Lung (tissue), 12 donors: ENCODE results near the gene TRABD2B. TPM values are rescaled to one million over a fixed set of nuclear protein-coding genes. Genes with fewer than 3 reads are reported as not detected.

Source experiments
- ATAC-seq: fragments of 200-7000 bp; cut with Tn5 transposase; one replicate; pipeline ENCODE4 v1.9.1; 2020; ENCODE audit warnings: moderate number of reproducible peaks; ENCODE audit not compliant: insufficient read depth, low FRiP score
- DNase-seq, 3 donors: peaks; one replicate each; pipeline ENCODE4 v3.0.0-alpha.2; 2013 to 2017
- H3K27ac ChIP-seq, 2 donors: one replicate each; pipeline ENCODE4 v1.5.1; 2013; ENCODE audit warnings: mild to moderate bottlenecking in 2 of 2, moderate library complexity in 2 of 2, control low read depth in 1 of 2, inconsistent platforms in 1 of 2, low read depth in 1 of 2, low read length in 1 of 2
- H3K27me3 ChIP-seq, 3 donors: one replicate each; pipeline ENCODE4 v1.5.1; 2013; ENCODE audit warnings: low read length in 2 of 3; ENCODE audit not compliant: control insufficient read depth in 3 of 3, insufficient read depth in 3 of 3
- H3K36me3 ChIP-seq, 4 donors: one replicate each; pipeline ENCODE4 v1.5.1; 2013; ENCODE audit warnings: low read length in 4 of 4, mild to moderate bottlenecking in 1 of 4, moderate library complexity in 1 of 4; ENCODE audit not compliant: control insufficient read depth in 4 of 4, insufficient read depth in 4 of 4
- H3K4me1 ChIP-seq, 5 donors: one replicate each; pipeline ENCODE4 v1.5.1; 2013; ENCODE audit warnings: low read length in 5 of 5, mild to moderate bottlenecking in 2 of 5, moderate library complexity in 1 of 5; ENCODE audit not compliant: control insufficient read depth in 5 of 5, insufficient read depth in 5 of 5
- H3K4me3 ChIP-seq: one replicate; pipeline ENCODE4 v1.5.1; 2013; ENCODE audit warnings: mild to moderate bottlenecking, control low read depth, moderate library complexity
- H3K9ac ChIP-seq, 2 donors: one replicate each; pipeline ENCODE4 v1.5.1; 2013; ENCODE audit warnings: low read length in 2 of 2, control low read depth in 1 of 2; ENCODE audit not compliant: insufficient read depth in 1 of 2
- H3K9me3 ChIP-seq, 4 donors: one replicate each; pipeline ENCODE4 v1.5.1; 2013; ENCODE audit warnings: low read length in 3 of 4, mild to moderate bottlenecking in 1 of 4, moderate library complexity in 1 of 4; ENCODE audit not compliant: control insufficient read depth in 4 of 4, insufficient read depth in 3 of 4
- WGBS, 2 donors: extraction: QIAGEN DNeasy Blood & Tissue Kit; methylation state at CpG; one replicate each; pipeline ENCODE4 v1.1.7; 2013; 5-methylcytosine and 5-hydroxymethylcytosine counted together
- polyA plus RNA-seq, 2 donors: library from polyadenylated mRNA; stranded (reverse); fragments of 200-250 nt; gene quantifications; one replicate each; pipeline ENCODE4 v1.2.1, GENCODE V29; 2013
- total RNA-seq, 2 donors: library from RNA; depleted of rRNA in 1 of 2; stranded (reverse); fragments of >200 nt in 1 of 2; gene quantifications; one replicate each; pipeline ENCODE4 v1.2.1, GENCODE V29; 2014 to 2021
- TF ChIP-seq, protein P1 (sequence below): IDR thresholded peaks from 2 replicates; pipeline ENCODE4 v1.5.1; 2012; ENCODE audit warnings: mild to moderate bottlenecking; ENCODE audit errors: control extremely low read depth, extremely low read depth
- donor health status: control.
- donor health status: control.
- donor health status: Bipolar disorder and iron deficiency.
- donor health status: healthy.
- donor health status: DM: yes; HTN: yes; CAD: no.

TRABD2B gene
- total and polyA plus RNA-seq, 4 donors, result 0.37 to 1.9 (median 0.64) TPM

GRCh38 chr1:47761201-47761930, 235.8 kb downstream of the TRABD2B start:
- TF ChIP-seq, protein P1, sequence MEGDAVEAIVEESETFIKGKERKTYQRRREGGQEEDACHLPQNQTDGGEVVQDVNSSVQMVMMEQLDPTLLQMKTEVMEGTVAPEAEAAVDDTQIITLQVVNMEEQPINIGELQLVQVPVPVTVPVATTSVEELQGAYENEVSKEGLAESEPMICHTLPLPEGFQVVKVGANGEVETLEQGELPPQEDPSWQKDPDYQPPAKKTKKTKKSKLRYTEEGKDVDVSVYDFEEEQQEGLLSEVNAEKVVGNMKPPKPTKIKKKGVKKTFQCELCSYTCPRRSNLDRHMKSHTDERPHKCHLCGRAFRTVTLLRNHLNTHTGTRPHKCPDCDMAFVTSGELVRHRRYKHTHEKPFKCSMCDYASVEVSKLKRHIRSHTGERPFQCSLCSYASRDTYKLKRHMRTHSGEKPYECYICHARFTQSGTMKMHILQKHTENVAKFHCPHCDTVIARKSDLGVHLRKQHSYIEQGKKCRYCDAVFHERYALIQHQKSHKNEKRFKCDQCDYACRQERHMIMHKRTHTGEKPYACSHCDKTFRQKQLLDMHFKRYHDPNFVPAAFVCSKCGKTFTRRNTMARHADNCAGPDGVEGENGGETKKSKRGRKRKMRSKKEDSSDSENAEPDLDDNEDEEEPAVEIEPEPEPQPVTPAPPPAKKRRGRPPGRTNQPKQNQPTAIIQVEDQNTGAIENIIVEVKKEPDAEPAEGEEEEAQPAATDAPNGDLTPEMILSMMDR, result no peak
- Histone ChIP-seq H3K9me3 (no peaks in the 10 kb centered on the region), H3K27ac (no peak overlapping the region), H3K9ac (no peak overlapping the region), H3K4me1 (peaks cover 0 to 17% (median 0%) of the 10 kb centered on the region in 5 donors), H3K4me3 (no peak overlapping the region), H3K27me3 (no peaks in the 10 kb centered on the region), H3K36me3 (no peaks in the 10 kb centered on the region)
- ATAC-seq (no peak), DNase-seq (peak in 1 of 3 donors; percentile 12)
- 84 to 89% methylated on average over 7 to 8 of the region's 8 CpGs for WGBS, 2 donors

DNA sequence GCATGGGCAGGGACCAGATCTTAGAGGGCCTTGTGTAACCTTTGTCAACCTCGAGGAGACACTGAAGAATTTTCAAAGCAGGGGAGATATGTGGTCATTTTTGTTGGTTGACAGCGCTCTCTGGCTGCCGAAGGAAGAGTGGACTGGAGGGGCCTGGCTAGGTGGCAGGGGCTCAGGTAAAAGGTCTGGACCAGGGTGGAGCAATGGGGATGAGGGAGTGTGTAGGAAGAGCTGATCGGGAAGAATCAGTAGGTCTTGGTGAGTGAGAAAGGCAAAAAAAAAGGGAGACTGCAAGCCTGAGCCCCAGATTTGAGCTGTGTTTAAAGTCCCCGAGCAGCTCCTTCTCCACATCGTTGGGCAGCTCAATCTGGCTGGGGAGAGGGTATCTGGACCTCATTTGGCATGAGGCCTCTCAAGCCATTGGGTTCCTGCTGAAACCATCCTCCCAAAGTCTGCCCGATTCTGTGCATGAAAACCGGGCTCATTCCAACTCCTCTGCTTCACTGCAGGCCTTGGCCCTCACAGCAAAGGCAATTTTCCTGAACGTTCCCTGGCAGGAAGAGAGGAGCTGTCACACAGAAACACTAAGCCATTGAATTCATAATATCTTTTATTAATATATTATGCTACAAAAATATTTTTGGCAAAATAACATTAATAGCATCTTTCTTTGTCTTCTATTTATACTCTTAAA, 237.1 kb downstream of the TRABD2B start:
- H3K36me3 ChIP-seq, result no peaks in the 10 kb centered on the region

DNA sequence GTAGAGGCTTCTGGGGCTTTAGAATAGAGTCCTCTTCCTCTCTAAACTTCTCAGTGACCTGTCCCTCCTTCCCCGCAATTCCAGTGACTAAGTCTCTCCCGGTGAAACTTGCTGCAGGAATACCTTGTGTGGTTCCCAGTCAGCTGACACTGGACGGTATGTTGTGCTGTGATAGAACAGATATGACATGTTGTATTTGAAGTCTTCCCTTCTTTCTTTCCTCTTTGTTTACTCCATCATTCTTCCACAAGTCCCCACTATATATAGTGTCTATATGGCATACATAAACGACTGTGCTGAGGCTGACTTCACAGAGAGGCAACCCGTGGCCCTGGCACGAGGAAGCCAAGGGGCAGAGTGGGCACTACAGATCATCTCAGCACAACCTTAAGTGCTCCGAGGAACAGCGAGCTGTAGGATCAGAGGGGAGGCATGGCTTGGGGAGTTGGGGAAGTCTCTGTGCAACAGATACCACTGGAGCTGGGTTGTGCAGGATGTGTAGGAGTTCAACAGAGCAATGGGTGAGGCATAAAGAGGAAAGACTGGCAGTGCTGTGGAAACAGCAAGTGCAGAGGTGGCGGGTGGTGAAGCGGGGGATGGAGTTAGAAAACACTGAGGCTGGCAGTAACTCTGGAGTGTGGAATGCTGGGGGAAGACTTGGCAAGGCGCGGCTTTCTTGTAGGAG, 237.8 kb downstream of the TRABD2B start:
- ATAC-seq (no peak), DNase-seq (no peak)
- WGBS, 2 donors, result 90 to 94% methylated on average over 12 of the region's 12 CpGs
- Histone ChIP-seq H3K27me3 (no peaks in the 10 kb centered on the region), H3K4me3 (no peak overlapping the region), H3K9me3 (no peaks in the 10 kb centered on the region), H3K36me3 (no peaks in the 10 kb centered on the region), H3K27ac (no peak overlapping the region), H3K9ac (no peak overlapping the region), H3K4me1 (peaks cover 0 to 17% (median 0%) of the 10 kb centered on the region in 5 donors)
- TF ChIP-seq, protein P1, result no peak

More for the DNA sequence above, 237.1 kb downstream of the TRABD2B start:
- Histone ChIP-seq H3K27ac (no peak overlapping the region), H3K9ac (no peak overlapping the region), H3K27me3 (no peaks in the 10 kb centered on the region), H3K4me3 (no peak overlapping the region), H3K4me1 (peaks cover 0 to 17% (median 0%) of the 10 kb centered on the region in 5 donors), H3K9me3 (no peaks in the 10 kb centered on the region)
- TF ChIP-seq, protein P1, result no peak
- DNase-seq (no peak), ATAC-seq (no peak)
- 82 to 87% methylated on average over 9 of the region's 9 CpGs for WGBS, 2 donors
